22Rv1 (cell line): ENCODE data around the gene PRDX6.
"Not testable (repeated sequence)": the region's sequence is repeated elsewhere in the genome, so short reads cannot be mapped to it uniquely, and the experiment has no call there.

Source experiments
- H3K27ac ChIP-seq: fragments of 450-650 bp; 2 replicates; pipeline ENCODE4 v1.5.1; 2017
- CTCF ChIP-seq: fragments of 450-650 bp; IDR thresholded peaks from 2 replicates; pipeline ENCODE4 v1.5.1; 2017; ENCODE audit warnings: mild to moderate bottlenecking
- ZFX ChIP-seq: fragments of 450-650 bp; IDR thresholded peaks from 2 replicates; pipeline ENCODE4 v1.6.1; 2017; ENCODE audit warnings: antibody characterized with exemption, borderline replicate concordance

Gene PRDX6

GRCh38 chr1:173507847-173508209, 30.7 kb downstream of the PRDX6 start:
- no peak overlapping the region for H3K27ac ChIP-seq

GRCh38 chr1:173508541-173508940, 31.4 kb downstream of the PRDX6 start:
- H3K27ac ChIP-seq: no peak overlapping the region
- TF ChIP-seq CTCF (no peak), ZFX (no peak)

More at GRCh38 chr1:173507847-173508209, 30.7 kb downstream of the PRDX6 start:
- no peak for TF ChIP-seq CTCF
- no peak for TF ChIP-seq ZFX

GRCh38 chr1:173509797-173510196, 32.7 kb downstream of the PRDX6 start:
- no peak overlapping the region for H3K27ac ChIP-seq
- TF ChIP-seq CTCF: no peak
- TF ChIP-seq ZFX: no peak

- not testable (repeated sequence) for H3K27ac ChIP-seq
Observed at GRCh38 chr1:173514503-173514902, 37.4 kb downstream of the PRDX6 start.

- no peak overlapping the region for H3K27ac ChIP-seq
- TF ChIP-seq ZFX (no peak), CTCF (no peak)
Observed at GRCh38 chr1:173520799-173521198, 43.7 kb downstream of the PRDX6 start.

GRCh38 chr1:173523329-173523728, 46.2 kb downstream of the PRDX6 start:
- H3K27ac ChIP-seq: no peak overlapping the region
- TF ChIP-seq CTCF (no peak), ZFX (no peak)

GRCh38 chr1:173525926-173526325, 48.8 kb downstream of the PRDX6 start:
- no peak for TF ChIP-seq CTCF
- no peak for TF ChIP-seq ZFX
- no peak overlapping the region for H3K27ac ChIP-seq

GRCh38 chr1:173527151-173527826, 50.2 kb downstream of the PRDX6 start:
- TF ChIP-seq ZFX (no peak), CTCF (no peak)
- H3K27ac ChIP-seq: no peak overlapping the region
